HL-60 (cell line): ENCODE data around the gene HIP1.
"Not testable (repeated sequence)": the region's sequence is repeated elsewhere in the genome, so short reads cannot be mapped to it uniquely, and the experiment has no call there.

Experiments used
- DNase-seq, 2 experiments: peaks; one replicate each; pipeline ENCODE4 v3.0.0-alpha.2; 2010 to 2020; ENCODE audit warnings: low read depth in 1 of 2, low spot score in 1 of 2
- H3K27ac ChIP-seq: fragments of 250-450 bp; sonication (Bioruptor Pico); replicated peaks from 2 replicates; pipeline ENCODE4 v1.5.1; 2020; ENCODE audit warnings: mild to moderate bottlenecking, moderate library complexity
- H3K27me3 ChIP-seq: fragments of 250-450 bp; sonication (Bioruptor Pico); 2 replicates; pipeline ENCODE4 v1.5.1; 2021; ENCODE audit warnings: mild to moderate bottlenecking, moderate library complexity; ENCODE audit not compliant: insufficient read depth, poor library complexity, severe bottlenecking
- H3K4me3 ChIP-seq: replicated peaks from 2 replicates; pipeline ENCODE4 v1.5.1; 2011; ENCODE audit warnings: mild to moderate bottlenecking, control low read depth, low read length; ENCODE audit not compliant: insufficient read depth
- CTCF ChIP-seq: IDR thresholded peaks from one replicate; pipeline ENCODE4 v1.5.1; 2011; ENCODE audit warnings: low read length, control low read depth, inconsistent platforms; ENCODE audit not compliant: insufficient read depth
- GABPA ChIP-seq: IDR thresholded peaks from 2 replicates; pipeline ENCODE4 v1.6.1; 2012; ENCODE audit warnings: low read depth
- POLR2AphosphoS5 ChIP-seq: IDR thresholded peaks from 2 replicates; pipeline ENCODE4 v1.6.1; 2012; ENCODE audit warnings: low read depth
- SPI1 ChIP-seq: IDR thresholded peaks from 2 replicates; pipeline ENCODE4 v1.6.1; 2012; ENCODE audit warnings: low read depth, mild to moderate bottlenecking, borderline replicate concordance
- TF ChIP-seq, protein P1 (sequence below): IDR thresholded peaks from 2 replicates; pipeline ENCODE4 v1.6.1; 2012; ENCODE audit warnings: low read depth; ENCODE audit not compliant: insufficient replicate concordance

Gene HIP1

DNA sequence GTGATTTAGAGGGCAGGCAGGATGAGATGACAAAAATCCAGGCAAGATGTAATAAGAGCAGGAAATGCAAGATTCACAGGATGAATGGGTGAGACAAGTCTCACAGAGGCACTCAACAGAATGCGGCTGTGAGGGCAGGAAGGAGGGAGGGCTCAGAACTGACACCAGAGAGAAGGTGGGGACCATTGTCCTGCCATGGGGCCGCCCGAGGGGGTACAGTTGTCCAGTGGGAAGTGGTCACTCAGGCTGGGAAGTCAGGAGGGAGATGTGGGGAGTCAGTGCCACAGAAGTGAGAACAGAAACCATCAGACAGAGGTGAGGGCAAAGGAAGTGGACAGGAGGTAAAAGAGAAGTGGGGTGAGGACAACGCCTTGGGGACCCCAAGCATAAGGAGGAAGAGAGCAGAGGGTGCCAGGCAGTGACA is 8.9 kb downstream of the HIP1 start:
- TF ChIP-seq GABPA (no peak), POLR2AphosphoS5 (no peak), SPI1 (peak; percentile 14; the same call in 1 of the 2 replicates)
- TF ChIP-seq, protein P1, sequence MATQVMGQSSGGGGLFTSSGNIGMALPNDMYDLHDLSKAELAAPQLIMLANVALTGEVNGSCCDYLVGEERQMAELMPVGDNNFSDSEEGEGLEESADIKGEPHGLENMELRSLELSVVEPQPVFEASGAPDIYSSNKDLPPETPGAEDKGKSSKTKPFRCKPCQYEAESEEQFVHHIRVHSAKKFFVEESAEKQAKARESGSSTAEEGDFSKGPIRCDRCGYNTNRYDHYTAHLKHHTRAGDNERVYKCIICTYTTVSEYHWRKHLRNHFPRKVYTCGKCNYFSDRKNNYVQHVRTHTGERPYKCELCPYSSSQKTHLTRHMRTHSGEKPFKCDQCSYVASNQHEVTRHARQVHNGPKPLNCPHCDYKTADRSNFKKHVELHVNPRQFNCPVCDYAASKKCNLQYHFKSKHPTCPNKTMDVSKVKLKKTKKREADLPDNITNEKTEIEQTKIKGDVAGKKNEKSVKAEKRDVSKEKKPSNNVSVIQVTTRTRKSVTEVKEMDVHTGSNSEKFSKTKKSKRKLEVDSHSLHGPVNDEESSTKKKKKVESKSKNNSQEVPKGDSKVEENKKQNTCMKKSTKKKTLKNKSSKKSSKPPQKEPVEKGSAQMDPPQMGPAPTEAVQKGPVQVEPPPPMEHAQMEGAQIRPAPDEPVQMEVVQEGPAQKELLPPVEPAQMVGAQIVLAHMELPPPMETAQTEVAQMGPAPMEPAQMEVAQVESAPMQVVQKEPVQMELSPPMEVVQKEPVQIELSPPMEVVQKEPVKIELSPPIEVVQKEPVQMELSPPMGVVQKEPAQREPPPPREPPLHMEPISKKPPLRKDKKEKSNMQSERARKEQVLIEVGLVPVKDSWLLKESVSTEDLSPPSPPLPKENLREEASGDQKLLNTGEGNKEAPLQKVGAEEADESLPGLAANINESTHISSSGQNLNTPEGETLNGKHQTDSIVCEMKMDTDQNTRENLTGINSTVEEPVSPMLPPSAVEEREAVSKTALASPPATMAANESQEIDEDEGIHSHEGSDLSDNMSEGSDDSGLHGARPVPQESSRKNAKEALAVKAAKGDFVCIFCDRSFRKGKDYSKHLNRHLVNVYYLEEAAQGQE, result no peak
- H3K27me3 ChIP-seq, result no peaks in the 10 kb centered on the region
- H3K27ac ChIP-seq, result no peak overlapping the region
- no peak for DNase-seq
- no peak overlapping the region for H3K4me3 ChIP-seq

DNA sequence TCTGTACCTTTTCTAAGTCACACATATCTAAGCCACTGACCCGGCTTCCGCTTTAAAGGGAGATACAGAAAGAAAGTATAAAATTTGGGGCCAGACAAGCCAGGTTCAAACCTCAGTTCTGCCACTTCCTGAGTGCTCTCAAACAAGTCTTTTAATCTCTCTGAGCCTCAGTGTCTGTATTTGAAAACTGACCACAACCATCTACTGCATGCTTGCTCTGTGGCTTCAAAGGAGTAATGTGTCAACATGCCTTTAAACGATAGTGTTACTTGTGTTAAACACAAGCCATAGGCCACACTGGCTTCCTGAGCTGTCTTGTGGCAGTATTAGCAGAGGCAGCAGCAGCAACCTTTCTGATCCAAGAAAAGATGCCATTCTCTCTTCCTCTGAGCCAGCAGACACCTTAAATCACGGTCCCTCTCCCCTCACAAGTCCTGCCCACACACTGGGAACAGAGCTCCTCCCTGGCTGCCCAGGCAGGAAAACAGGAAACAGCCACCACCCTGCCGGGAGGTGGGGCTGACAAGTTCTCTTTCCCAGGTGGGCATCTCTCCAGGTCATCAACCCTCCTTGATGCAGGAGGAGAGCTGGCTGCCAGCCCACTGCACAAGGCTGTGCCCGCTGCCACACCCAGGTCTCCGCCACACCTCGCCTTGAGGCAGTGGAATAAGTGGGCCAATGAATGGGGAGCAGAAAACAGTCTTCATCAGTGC is 10.7 kb downstream of the HIP1 start:
- H3K27me3 ChIP-seq, result no peaks in the 10 kb centered on the region
- no peak overlapping the region for H3K27ac ChIP-seq
- DNase-seq, result no peak
- TF ChIP-seq CTCF (no peak), SPI1 (no peak), GABPA (no peak), POLR2AphosphoS5 (no peak)
- TF ChIP-seq, protein P1, result no peak
- H3K4me3 ChIP-seq, result no peak overlapping the region

GRCh38 chr7:75727351-75727750 is 11.4 kb downstream of the HIP1 start:
- not testable (repeated sequence) for H3K27ac ChIP-seq, H3K4me3 ChIP-seq, DNase-seq, H3K27me3 ChIP-seq

GRCh38 chr7:75725306-75725705 is 13.4 kb downstream of the HIP1 start:
- H3K4me3 ChIP-seq, result no peak overlapping the region
- TF ChIP-seq SPI1, result peak; percentile 64
- TF ChIP-seq CTCF, result no peak
- TF ChIP-seq GABPA, result no peak
- DNase-seq, result no peak
- H3K27ac ChIP-seq, result no peak overlapping the region
- no peaks in the 10 kb centered on the region for H3K27me3 ChIP-seq

- no peak for DNase-seq
- Histone ChIP-seq H3K27ac (no peak overlapping the region), H3K4me3 (no peak overlapping the region), H3K27me3 (no peaks in the 10 kb centered on the region)
- TF ChIP-seq SPI1, result no peak
- no peak for TF ChIP-seq POLR2AphosphoS5
- no peak for TF ChIP-seq GABPA
- TF ChIP-seq, protein P1, result no peak
- TF ChIP-seq CTCF, result no peak
Measured at GRCh38 chr7:75723444-75723843, 15.3 kb downstream of the HIP1 start.
